K562 (cell line): ENCODE measurements around the gene AZGP1. TPM values are rescaled to one million over a fixed set of nuclear protein-coding genes. Genes with fewer than 3 reads are reported as not detected.

Experiments used
- ATAC-seq: fragments of 200-7000 bp; cut with Tn5 transposase; 3 replicates; pipeline ENCODE4 v1.9.1; 2020; ENCODE audit warnings: moderate library complexity
- BruUV-seq: library from RNA; stranded (reverse); fragments of 400-500 nt; replicated peaks from 2 replicates; lab custom pipeline; 2021; lab: Mats Ljungman, UMichigan
- CTCF ChIA-PET: fragments of 300-600 bp; formaldehyde crosslinking; extraction: SDS; loops from one replicate; lab custom pipeline; 2021; ENCODE audit warnings: low intra/inter-chr PET ratio; lab: Yijun Ruan, JAX
- POLR2A ChIA-PET: fragments of 300-600, 350-650 bp; sonication (Branson Sonifier 250); formaldehyde crosslinking; extraction: SDS; loops from one replicate; lab custom pipeline; 2021; ENCODE audit warnings: antibody characterized with exemption, inconsistent platforms; lab: Yijun Ruan, JAX
- DNase-seq, 4 experiments: peaks; one replicate each; pipeline versions ENCODE4 v3.0.0 to v3.0.0-alpha.2; 2011 to 2018; ENCODE audit warnings: low spot score in 3 of 4, mixed read lengths in 3 of 4; ENCODE audit errors: extremely low read depth in 1 of 4
- FAIRE-seq: peaks from 2 replicates; lab custom pipeline; 2011; peaks lifted over from hg19 to GRCh38; lab: Jason Lieb, UNC
- H2AFZ ChIP-seq: 2 replicates; pipeline ENCODE4 v1.6.0; 2011; ENCODE audit warnings: low read depth, low read length, control low read depth, inconsistent platforms
- H3K27ac ChIP-seq: fragments of 200-600 bp; 3 replicates; pipeline ENCODE4 v1.8.0; 2011; ENCODE audit warnings: low read depth, mild to moderate bottlenecking, control low read depth, inconsistent platforms, low read length, moderate library complexity, mixed read lengths; ENCODE audit errors: extremely low read depth
- H3K27me3 ChIP-seq, 2 experiments: fragments of 300-600 bp in 1 of 2; 2 replicates in 1 of 2; 3 replicates in 1 of 2; pipeline versions ENCODE4 v1.6.0 to v1.8.0; 2011; ENCODE audit warnings: inconsistent platforms in 2 of 2, low read length in 2 of 2, mild to moderate bottlenecking in 1 of 2, mixed read lengths in 1 of 2, moderate library complexity in 1 of 2; ENCODE audit not compliant: control insufficient read depth in 2 of 2, insufficient read depth in 2 of 2
- H3K36me3 ChIP-seq: fragments of 300-600 bp; 3 replicates; pipeline ENCODE4 v1.8.0; 2011; ENCODE audit warnings: mild to moderate bottlenecking, low read length, inconsistent platforms; ENCODE audit not compliant: control insufficient read depth, insufficient read depth
- H3K4me1 ChIP-seq, 2 experiments: fragments of 200-600 bp in 1 of 2; replicated peaks in 1 of 2; 2 replicates in 1 of 2; 3 replicates in 1 of 2; pipeline versions ENCODE4 v1.5.1 to v1.8.0; 2011; ENCODE audit warnings: inconsistent platforms in 2 of 2, low read length in 2 of 2, mild to moderate bottlenecking in 1 of 2, mixed read lengths in 1 of 2, moderate library complexity in 1 of 2; ENCODE audit not compliant: control insufficient read depth in 2 of 2, insufficient read depth in 2 of 2
- H3K4me2 ChIP-seq: 2 replicates; pipeline ENCODE4 v1.6.1; 2011; ENCODE audit warnings: low read length, control low read depth, inconsistent platforms, mixed read lengths; ENCODE audit not compliant: insufficient read depth
- H3K4me3 ChIP-seq: fragments of 200-600 bp; sonication (generic), shearing (Covaris generic); 2 replicates; pipeline ENCODE4 v1.5.1; 2016; ENCODE audit warnings: control low read depth, inconsistent platforms
- H3K79me2 ChIP-seq: fragments of 200-600 bp; 3 replicates; pipeline ENCODE4 v1.8.0; 2011; ENCODE audit warnings: low read length, inconsistent platforms; ENCODE audit not compliant: control insufficient read depth, insufficient read depth
- H3K9ac ChIP-seq, 2 experiments: 2 replicates each; pipeline versions ENCODE4 v1.6.0 to v1.6.1; 2011; ENCODE audit warnings: low read depth in 2 of 2, low read length in 2 of 2, control low read depth in 1 of 2, inconsistent platforms in 1 of 2, mild to moderate bottlenecking in 1 of 2, mixed read lengths in 1 of 2; ENCODE audit not compliant: insufficient read depth in 1 of 2
- H3K9me1 ChIP-seq: one replicate; pipeline ENCODE4 v1.6.0; 2011; ENCODE audit warnings: inconsistent platforms, mild to moderate bottlenecking, low read length, moderate library complexity; ENCODE audit not compliant: control insufficient read depth, insufficient read depth
- H3K9me3 ChIP-seq: replicated peaks from 2 replicates; pipeline ENCODE4 v1.5.1; 2011; ENCODE audit warnings: low read depth, low read length, inconsistent platforms; ENCODE audit not compliant: control insufficient read depth, insufficient read depth
- H4K20me1 ChIP-seq: replicated peaks from 2 replicates; pipeline ENCODE4 v1.6.1; 2011; ENCODE audit warnings: low read length, inconsistent platforms, mixed read lengths; ENCODE audit not compliant: control insufficient read depth, insufficient read depth
- BCOR ChIP-seq: fragments of 450-650 bp; IDR thresholded peaks from 2 replicates; pipeline ENCODE4 v1.6.1; 2016
- C11orf30 ChIP-seq: fragments of 450-650 bp; IDR thresholded peaks from 2 replicates; pipeline ENCODE4 v1.6.1; 2016; ENCODE audit warnings: low read depth, mild to moderate bottlenecking
- CBX3 ChIP-seq, 2 experiments: IDR thresholded peaks; 1 replicate in 1 of 2; 2 replicates in 1 of 2; pipeline ENCODE4 v1.6.1; 2012; ENCODE audit warnings: inconsistent platforms in 2 of 2, low read length in 2 of 2, borderline replicate concordance in 1 of 2, control low read depth in 1 of 2
- CBX8 ChIP-seq: fragments of 200-600 bp; sonication (generic); IDR thresholded peaks from 2 replicates; pipeline ENCODE4 v1.6.1; 2012; ENCODE audit warnings: borderline replicate concordance, mixed run types, low read depth, mild to moderate bottlenecking, moderate library complexity, mixed read lengths, low read length, control low read depth, inconsistent platforms; ENCODE audit not compliant: poor library complexity, severe bottlenecking; ENCODE audit errors: extremely low read depth
- E2F8 ChIP-seq: fragments of 450-650 bp; IDR thresholded peaks from 2 replicates; pipeline ENCODE4 v1.7.1; 2018; ENCODE audit warnings: mild to moderate bottlenecking, low read depth; ENCODE audit not compliant: partially characterized antibody
- GABPA ChIP-seq: fragments of 200-800 bp; sonication (Bioruptor generic); conservative IDR thresholded peaks from 2 replicates; pipeline ENCODE4 v1.6.1; 2016; ENCODE audit warnings: low read depth, missing genetic modification characterization, missing compliant biosample characterization
- KHSRP ChIP-seq: fragments of 450-650 bp; IDR thresholded peaks from 2 replicates; pipeline ENCODE4 v1.6.1; 2017
- MAFG ChIP-seq: fragments of 450-650 bp; conservative IDR thresholded peaks from 2 replicates; pipeline ENCODE4 v1.6.1; 2016; ENCODE audit warnings: missing genetic modification characterization, missing compliant biosample characterization
- MAFK ChIP-seq: IDR thresholded peaks from 2 replicates; pipeline ENCODE4 v1.6.1; 2011; ENCODE audit warnings: low read length, improper control_type of control experiment
- NFE2 ChIP-seq: IDR thresholded peaks from 2 replicates; pipeline ENCODE4 v1.6.1; 2014; ENCODE audit warnings: antibody characterized with exemption, low read depth
- PHB ChIP-seq: fragments of 250-450 bp; sonication (Bioruptor Pico); IDR thresholded peaks from 2 replicates; pipeline ENCODE4 v1.5.0; 2021
- POLR2G ChIP-seq: fragments of 200-400 bp; formaldehyde crosslinking; IDR thresholded peaks from 2 replicates; pipeline ENCODE4 v1.6.1; 2017; ENCODE audit warnings: low read depth, mild to moderate bottlenecking, antibody characterized with exemption, low read length, moderate library complexity
- RBM17 ChIP-seq: fragments of 200-400 bp; formaldehyde crosslinking; IDR thresholded peaks from 2 replicates; pipeline ENCODE4 v1.6.1; 2017; ENCODE audit warnings: low read depth, mild to moderate bottlenecking, low read length, borderline replicate concordance
- SIN3B ChIP-seq: fragments of 450-650 bp; IDR thresholded peaks from 2 replicates; pipeline ENCODE4 v1.6.1; 2017; ENCODE audit warnings: low read depth, mild to moderate bottlenecking, moderate library complexity
- SMARCB1 ChIP-seq: IDR thresholded peaks from 2 replicates; pipeline ENCODE4 v1.6.1; 2011; ENCODE audit warnings: improper control_type of control experiment, low read depth; ENCODE audit not compliant: insufficient read length
- SNAPC5 ChIP-seq: fragments of 250-450 bp; sonication (Bioruptor Pico); IDR thresholded peaks from 2 replicates; pipeline ENCODE4 v1.8.0; 2021; ENCODE audit warnings: moderate library complexity, mild to moderate bottlenecking, inconsistent platforms
- XRCC4 ChIP-seq: IDR thresholded peaks from one replicate; pipeline ENCODE4 v1.6.1; 2011; ENCODE audit not compliant: insufficient read depth, insufficient read length; ENCODE audit errors: extremely low read depth
- ZNF324 ChIP-seq: fragments of 250-450 bp; sonication (Bioruptor Pico); IDR thresholded peaks from 2 replicates; pipeline ENCODE4 v1.4.0; 2020; ENCODE audit warnings: mild to moderate bottlenecking
- ZNF507 ChIP-seq: conservative IDR thresholded peaks from 2 replicates; pipeline ENCODE4 v1.6.1; 2017; ENCODE audit warnings: missing genetic modification characterization, missing compliant biosample characterization
- ZNF695 ChIP-seq: fragments of 450-650 bp; formaldehyde crosslinking; IDR thresholded peaks from 2 replicates; pipeline ENCODE4 v1.4.0; 2020; ENCODE audit warnings: mild to moderate bottlenecking, moderate library complexity
- ZNF699 ChIP-seq: fragments of 250-450 bp; sonication (Bioruptor Pico); IDR thresholded peaks from 2 replicates; pipeline ENCODE4 v1.8.0; 2021; ENCODE audit warnings: mild to moderate bottlenecking, moderate library complexity; ENCODE audit not compliant: insufficient replicate concordance
- ZNF75A ChIP-seq: fragments of 450-650 bp; formaldehyde crosslinking; IDR thresholded peaks from 2 replicates; pipeline ENCODE4 v1.4.0; 2020; ENCODE audit warnings: mild to moderate bottlenecking
- ZZZ3 ChIP-seq: fragments of 450-650 bp; IDR thresholded peaks from 2 replicates; pipeline ENCODE4 v1.6.1; 2016; ENCODE audit warnings: antibody characterized with exemption, mild to moderate bottlenecking, moderate library complexity
- WGBS: fragments of 100-300 bp; shearing (Covaris generic); methylation state at CpG from one replicate; pipeline ENCODE4 v1.1.6; 2016; ENCODE audit warnings: low coverage, mixed read lengths; ENCODE audit not compliant: insufficient coverage; ENCODE audit errors: missing lambda C conversion rate; 5-methylcytosine and 5-hydroxymethylcytosine counted together
- in situ Hi-C: fragments of 300-500 bp; cut with MboI; formaldehyde crosslinking; loops from 4 replicates; pipeline ENCODE4 v1.15.0; 2018; ENCODE audit warnings: inconsistent platforms, mixed read lengths
- intact Hi-C: fragments of 100-400 bp; cut with micrococcal nuclease; formaldehyde crosslinking; loops from 2 replicates; pipeline ENCODE4 v1.14.2; 2022
- polyA plus RNA-seq, 8 experiments: library from polyadenylated mRNA; depleted of rRNA in 4 of 8; stranded (reverse) in 5 of 8; unstranded in 3 of 8; fragments of >200 nt; fragmentation: Nextera tagmentation in 2 of 8; fragmentation: Illumina TruSeq in 1 of 8; extraction: Ambion mirVana in 2 of 8; extraction: Trizol in 1 of 8; gene quantifications; 2 replicates each; pipeline versions ENCODE4 v1.2.1 to v1.2.3, GENCODE V29; 2011 to 2014; ENCODE audit warnings: inconsistent platforms in 1 of 8, missing spikeins in 1 of 8
- total RNA-seq, 7 experiments: library from RNA; depleted of rRNA in 6 of 7; stranded (reverse); fragments of >200 nt in 6 of 7; fragmentation: Illumina TruSeq in 2 of 7; extraction: Trizol in 2 of 7; gene quantifications; 2 replicates each; pipeline versions ENCODE4 v1.2.1 to v1.2.3, GENCODE V29; 2011 to 2021; ENCODE audit warnings: low replicate concordance in 1 of 7

The AZGP1 gene
- total and polyA plus RNA-seq, 9 of the 15 experiments (the other 6 are each of a cell fraction or from before 2014, with no cell fraction given) = 0.18 to 0.53 TPM; not detected in 7

- in situ Hi-C loops (no loop called here), intact Hi-C loops (no loop called here)
Measured at GRCh38 chr7:99926321-99926720, 49.5 kb downstream of the AZGP1 start.

GRCh38 chr7:99923200-99923599 is 52.6 kb downstream of the AZGP1 start:
- WGBS = 34% methylated on average over 3 of the region's 3 CpGs
- H3K4me1 ChIP-seq = peaks cover 8 to 11% of the 10 kb centered on the region in 2 experiments; a peak in 4 of 5 replicates
- DNase-seq (no peak), FAIRE-seq (no peak), ATAC-seq (no peak)
- ChIA-PET CTCF (interaction anchor here (0.5 kb wide), 1 partner anchor 556 kb away, joined by 3 read pairs; the partner anchor contains the start of gene TSC22D4), POLR2A (interaction anchor here (0.5 to 0.9 kb wide), 4 partner anchors 9 to 356 kb away, joined by 3 to 4 read pairs (median 4); no protein-coding TSS in a partner anchor)
- H3K4me3 ChIP-seq = no peak overlapping the region
- no peaks in the 10 kb centered on the region for H4K20me1 ChIP-seq
- peak overlapping the region; percentile 37 for H2AFZ ChIP-seq
- peaks cover 26% of the 10 kb centered on the region for H3K79me2 ChIP-seq
- no TSS peak for BruUV-seq
- intact Hi-C loops = no loop called here
- no peak overlapping the region for H3K27ac ChIP-seq
- no peak overlapping the region for H3K9ac ChIP-seq
- H3K27me3 ChIP-seq = peaks cover 2 to 13% of the 10 kb centered on the region in 2 experiments; a peak in 3 of 5 replicates
- no peaks in the 10 kb centered on the region for H3K9me3 ChIP-seq
- H3K9me1 ChIP-seq = no peaks in the 10 kb centered on the region
- in situ Hi-C loops = no loop called here
- H3K36me3 ChIP-seq = 0 out of 3 replicates have a peak, but pooled peaks cover 7% of the 10 kb centered on the region
- no peak overlapping the region for H3K4me2 ChIP-seq
- TF ChIP-seq SIN3B (no peak), MAFK (peak; percentile 49; the same call in 1 of the 2 replicates), GABPA (tag) (no peak), SNAPC5 (CRISPR knock-in tag) (no peak), MAFG (peak; percentile 55), ZNF507 (no peak), C11orf30 (peak; percentile 55; the same call in 1 of the 2 replicates), ZNF324 (no peak), E2F8 (no peak), NFE2 (peak; percentile 84), PHB (CRISPR knock-in tag) (no peak)

More at GRCh38 chr7:99926321-99926720, 49.5 kb downstream of the AZGP1 start:
- ChIA-PET CTCF (no interaction called here), POLR2A (no interaction called here)
- Histone ChIP-seq H3K9me1 (no peaks in the 10 kb centered on the region), H3K9me3 (no peaks in the 10 kb centered on the region), H3K4me1 (peaks cover 5 to 10% of the 10 kb centered on the region in 2 experiments; a peak in 4 of 5 replicates), H4K20me1 (no peaks in the 10 kb centered on the region), H2AFZ (no peak overlapping the region), H3K4me2 (no peak overlapping the region), H3K27ac (no peak overlapping the region), H3K9ac (no peak overlapping the region), H3K79me2 (no peaks in the 10 kb centered on the region), H3K27me3 (peaks cover 6 to 22% of the 10 kb centered on the region in 2 experiments; a peak in 3 of 5 replicates), H3K4me3 (no peak overlapping the region), H3K36me3 (0 out of 3 replicates have a peak, but pooled peaks cover 4% of the 10 kb centered on the region)
- no peak for FAIRE-seq
- no peak for DNase-seq
- BruUV-seq = no TSS peak
- no peak for ATAC-seq
- no peak for TF ChIP-seq ZZZ3
- TF ChIP-seq POLR2G = no peak
- TF ChIP-seq XRCC4 = no peak
- TF ChIP-seq ZNF695 (CRISPR knock-in tag) = no peak
- TF ChIP-seq SMARCB1 = no peak
- no peak for TF ChIP-seq ZNF699 (CRISPR knock-in tag)
- no peak for TF ChIP-seq KHSRP
- no peak for TF ChIP-seq CBX3 (IDR thresholded peaks at IDR 0.05; ENCODE audit: borderline replicate concordance in 1 of 2, low read length in 2 of 2)
- TF ChIP-seq BCOR = no peak
- no peak for TF ChIP-seq CBX8
- TF ChIP-seq RBM17 = no peak
- TF ChIP-seq ZNF75A (CRISPR knock-in tag) = no peak
